GM19468 (cell line): ENCODE measurements around the gene ZNF740.
"Not testable (repeated sequence)": the region's sequence is repeated elsewhere in the genome, so short reads cannot be mapped to it uniquely, and the experiment has no call there.

Experiments used
- ATAC-seq: cut with Tn5 transposase; IDR thresholded peaks from one replicate; pipeline ENCODE4 v1.9.1; 2021; ENCODE audit warnings: mild to moderate bottlenecking, moderate library complexity, moderate number of reproducible peaks; ENCODE audit not compliant: unreplicated experiment; ENCODE audit errors: extremely low read depth

The ZNF740 gene

GRCh38 chr12:53180220-53180930 lies at the start of gene ZNF740, which contains the start of gene CSAD:
Gene ZNF740, plus strand, starts transcription at chr12:53180722. Its CDS starts 1,262 bp downstream, at chr12:53181984.
Gene CSAD, minus strand, starts transcription at chr12:53180925. Its CDS starts 7,455 bp downstream, at chr12:53173470.
- peak; percentile 64 for ATAC-seq

- no peak for ATAC-seq
Measured at GRCh38 chr12:53131844-53132243, 48.7 kb upstream of the ZNF740 start.

GRCh38 chr12:53133722-53134121 lies 46.8 kb upstream of the ZNF740 start:
- ATAC-seq, result no peak

- ATAC-seq, result no peak
Measured at GRCh38 chr12:53143355-53143754, 37.2 kb upstream of the ZNF740 start.

- ATAC-seq, result no peak
Measured at GRCh38 chr12:53145383-53146260, 34.9 kb upstream of the ZNF740 start.

- ATAC-seq, result no peak
Measured at GRCh38 chr12:53147181-53147580, 33.3 kb upstream of the ZNF740 start.

GRCh38 chr12:53147653-53148052 lies 32.9 kb upstream of the ZNF740 start:
- no peak for ATAC-seq

GRCh38 chr12:53151039-53151438 lies 29.5 kb upstream of the ZNF740 start:
- ATAC-seq, result no peak

- ATAC-seq, result no peak
Measured at GRCh38 chr12:53152390-53152789, 28.1 kb upstream of the ZNF740 start.

- ATAC-seq, result no peak
Measured at GRCh38 chr12:53159195-53159839, 21.2 kb upstream of the ZNF740 start.

GRCh38 chr12:53160000-53160399 lies 20.5 kb upstream of the ZNF740 start:
- ATAC-seq, result no peak

GRCh38 chr12:53160673-53161072 lies 19.8 kb upstream of the ZNF740 start:
- no peak for ATAC-seq

- ATAC-seq, result no peak
Measured at GRCh38 chr12:53161119-53161911, 19.2 kb upstream of the ZNF740 start.

GRCh38 chr12:53163008-53163407 lies 17.5 kb upstream of the ZNF740 start:
- not testable (repeated sequence) for ATAC-seq

- ATAC-seq, result no peak
Measured at GRCh38 chr12:53166837-53167236, 13.7 kb upstream of the ZNF740 start.

- no peak for ATAC-seq
Measured at GRCh38 chr12:53169644-53170043, 10.9 kb upstream of the ZNF740 start.

- no peak for ATAC-seq
Measured at GRCh38 chr12:53170215-53170614, 10.3 kb upstream of the ZNF740 start.

- ATAC-seq, result no peak
Measured at GRCh38 chr12:53170876-53171724, 9.4 kb upstream of the ZNF740 start.

- no peak for ATAC-seq
Measured at GRCh38 chr12:53171725-53172329, 8.7 kb upstream of the ZNF740 start.
